NT2/D1 (cell line): ENCODE results near the gene AMPH.

ENCODE experiments used
- DNase-seq: peaks from one replicate; pipeline ENCODE4 v3.0.0-alpha.2; 2011; ENCODE audit warnings: low read depth, low spot score
- H3K27me3 ChIP-seq: 2 replicates; pipeline ENCODE4 v1.6.0; 2011; ENCODE audit warnings: mild to moderate bottlenecking; ENCODE audit not compliant: insufficient read length, insufficient read depth
- H3K36me3 ChIP-seq: 2 replicates; pipeline ENCODE4 v1.6.1; 2011; ENCODE audit warnings: mild to moderate bottlenecking, low read length, mixed read lengths; ENCODE audit not compliant: insufficient read depth, insufficient read length
- H3K4me1 ChIP-seq: 2 replicates; pipeline ENCODE4 v1.5.1; 2011; ENCODE audit not compliant: insufficient read depth, insufficient read length
- H3K4me3 ChIP-seq: 2 replicates; pipeline ENCODE4 v1.5.1; 2011; ENCODE audit warnings: low read depth; ENCODE audit not compliant: insufficient read length
- H3K9ac ChIP-seq: 2 replicates; pipeline ENCODE4 v1.6.0; 2011; ENCODE audit warnings: low read depth; ENCODE audit not compliant: insufficient read length
- H3K9me3 ChIP-seq: 2 replicates; pipeline ENCODE4 v1.5.1; 2011; ENCODE audit warnings: mild to moderate bottlenecking, low read length; ENCODE audit not compliant: insufficient read depth
- SUZ12 ChIP-seq: IDR thresholded peaks from 2 replicates; pipeline ENCODE4 v1.6.1; 2011; ENCODE audit not compliant: insufficient read length, insufficient read depth; ENCODE audit errors: extremely low read depth
- YY1 ChIP-seq: IDR thresholded peaks from 2 replicates; pipeline ENCODE4 v1.6.1; 2011; ENCODE audit not compliant: insufficient read length, insufficient read depth
- ZNF274 ChIP-seq: IDR thresholded peaks from 2 replicates; pipeline ENCODE4 v1.6.1; 2011; ENCODE audit warnings: mild to moderate bottlenecking, low read depth, low read length

AMPH gene

DNA sequence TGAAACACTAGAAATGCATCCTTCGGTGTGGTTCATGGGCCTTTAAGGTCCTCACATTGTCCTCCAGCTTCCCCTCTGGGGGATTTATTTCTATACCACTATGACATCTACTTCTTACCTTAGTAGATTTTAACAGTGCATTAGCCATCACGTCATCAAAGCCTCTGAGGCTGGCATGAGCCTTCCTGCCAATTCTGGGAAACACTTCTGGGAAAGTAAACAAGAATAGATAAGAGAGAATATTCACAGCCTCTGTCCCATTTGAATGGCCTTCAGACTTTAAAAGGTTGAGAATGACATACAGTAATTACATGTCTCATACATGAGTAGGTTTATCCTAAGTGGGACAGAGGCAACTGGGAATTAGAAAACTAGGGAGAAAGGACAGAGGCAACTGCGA is 89.7 kb downstream of the AMPH start:
- no peaks in the 10 kb centered on the region for H3K9me3 ChIP-seq
- no peak overlapping the region for H3K9ac ChIP-seq
- no peaks in the 10 kb centered on the region for H3K27me3 ChIP-seq
- no peak overlapping the region for H3K4me3 ChIP-seq
- no peaks in the 10 kb centered on the region for H3K36me3 ChIP-seq
- no peak for TF ChIP-seq ZNF274
- no peak for TF ChIP-seq YY1
- no peak for TF ChIP-seq SUZ12
- no peaks in the 10 kb centered on the region for H3K4me1 ChIP-seq
- DNase-seq, result no peak

DNA sequence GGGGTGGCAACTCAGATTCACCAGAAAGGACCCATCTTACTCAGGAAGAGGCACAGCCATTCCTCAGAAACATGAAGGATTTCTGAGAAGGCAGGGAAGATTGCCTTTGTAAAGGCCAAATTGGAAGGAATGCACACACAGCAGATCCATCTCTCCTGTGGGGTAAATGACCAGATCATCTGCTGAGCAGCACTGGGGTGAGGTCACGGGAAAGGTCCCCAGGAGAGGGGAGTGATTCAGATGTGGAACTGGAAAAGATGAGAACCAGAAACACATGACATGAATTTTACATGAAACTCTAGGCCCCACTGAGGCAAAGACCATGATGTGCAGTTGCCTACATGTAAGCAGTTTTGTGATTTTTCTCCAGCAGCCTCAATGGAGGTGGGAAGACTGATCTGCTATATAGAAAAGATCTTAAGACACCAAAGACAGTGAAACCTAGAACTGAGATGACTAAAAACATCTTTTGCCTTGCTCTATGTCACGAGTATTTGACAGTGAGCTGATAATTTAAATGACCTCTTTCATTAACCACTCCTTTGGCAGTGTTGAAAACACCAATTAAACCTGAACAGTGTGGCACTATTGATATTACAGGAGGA is 91.6 kb downstream of the AMPH start:
- no peak for DNase-seq
- no peaks in the 10 kb centered on the region for H3K9me3 ChIP-seq
- TF ChIP-seq YY1 (no peak), SUZ12 (no peak), ZNF274 (no peak)
- no peaks in the 10 kb centered on the region for H3K36me3 ChIP-seq
- H3K4me3 ChIP-seq, result no peak overlapping the region
- H3K4me1 ChIP-seq, result no peaks in the 10 kb centered on the region
- H3K9ac ChIP-seq, result no peak overlapping the region
- no peaks in the 10 kb centered on the region for H3K27me3 ChIP-seq

DNA sequence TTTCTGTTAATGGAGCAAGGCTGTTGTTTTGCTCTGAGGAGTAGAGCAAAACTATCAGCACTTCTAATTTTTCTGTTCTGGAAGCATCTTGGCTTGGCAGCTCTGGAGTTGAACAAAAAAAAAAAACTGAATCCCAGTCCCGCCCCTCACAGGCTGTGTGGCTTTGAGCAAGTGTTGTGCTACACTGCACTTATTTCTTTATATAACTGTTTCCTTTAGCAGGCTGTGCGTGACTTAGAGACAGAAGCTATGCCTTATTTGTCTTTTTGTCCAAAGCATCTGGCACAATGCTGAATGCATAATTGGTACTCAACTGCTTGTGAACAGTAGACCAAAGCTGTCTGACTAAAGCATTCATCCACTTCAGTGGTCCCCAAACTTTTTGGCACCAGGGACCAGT is 96.1 kb downstream of the AMPH start:
- H3K4me1 ChIP-seq, result no peaks in the 10 kb centered on the region
- DNase-seq, result no peak
- no peaks in the 10 kb centered on the region for H3K9me3 ChIP-seq
- H3K9ac ChIP-seq, result no peak overlapping the region
- TF ChIP-seq SUZ12 (no peak), YY1 (no peak)
- H3K27me3 ChIP-seq, result no peaks in the 10 kb centered on the region
- no peak overlapping the region for H3K4me3 ChIP-seq
- no peaks in the 10 kb centered on the region for H3K36me3 ChIP-seq

DNA sequence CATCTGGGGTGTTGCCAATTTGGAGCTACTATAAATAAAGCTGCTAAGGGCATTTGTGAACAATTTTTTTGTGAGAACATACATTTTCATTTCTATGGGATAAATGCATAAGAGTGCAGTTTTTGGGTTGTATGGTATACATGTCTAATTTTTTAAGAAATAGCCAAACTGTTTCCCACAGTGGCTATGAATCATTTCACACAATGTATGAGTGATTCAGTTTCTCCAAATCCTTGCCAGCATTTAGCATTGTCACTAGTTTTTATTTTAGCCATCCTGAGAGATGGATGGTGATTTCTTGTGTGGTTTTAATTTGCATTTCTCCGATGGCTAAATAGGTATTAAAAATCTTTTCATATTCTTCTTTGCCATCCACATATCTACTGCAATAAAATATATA is 105.3 kb downstream of the AMPH start:
- no peaks in the 10 kb centered on the region for H3K27me3 ChIP-seq
- H3K9ac ChIP-seq, result no peak overlapping the region
- no peaks in the 10 kb centered on the region for H3K4me1 ChIP-seq
- H3K9me3 ChIP-seq, result no peaks in the 10 kb centered on the region
- TF ChIP-seq YY1, result no peak
- TF ChIP-seq ZNF274, result no peak
- TF ChIP-seq SUZ12, result no peak
- no peak for DNase-seq
- H3K4me3 ChIP-seq, result no peak overlapping the region
- no peaks in the 10 kb centered on the region for H3K36me3 ChIP-seq

DNA sequence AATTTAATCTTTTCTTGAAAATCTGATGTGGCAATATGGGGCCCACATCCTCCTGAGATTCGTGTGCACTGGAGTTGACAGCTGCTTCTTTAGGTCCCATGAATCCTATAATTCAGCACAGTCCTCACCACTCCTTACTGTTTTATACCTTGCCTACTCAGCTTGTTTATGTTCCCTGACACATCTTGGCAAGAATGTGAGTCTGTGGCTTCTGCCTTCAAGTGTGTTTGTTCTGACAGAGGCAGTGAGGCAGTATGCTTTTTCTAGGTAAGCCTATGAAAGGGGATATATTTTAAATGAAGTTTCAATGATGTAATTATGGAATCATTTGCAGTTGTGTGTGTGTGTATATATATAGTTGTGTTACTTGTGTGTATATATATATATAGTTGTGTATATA is 106.4 kb downstream of the AMPH start:
- Histone ChIP-seq H3K4me3 (no peak overlapping the region), H3K27me3 (no peaks in the 10 kb centered on the region), H3K9ac (no peak overlapping the region), H3K36me3 (no peaks in the 10 kb centered on the region), H3K4me1 (no peaks in the 10 kb centered on the region), H3K9me3 (no peaks in the 10 kb centered on the region)
- TF ChIP-seq ZNF274 (no peak), YY1 (no peak), SUZ12 (no peak)
- no peak for DNase-seq

DNA sequence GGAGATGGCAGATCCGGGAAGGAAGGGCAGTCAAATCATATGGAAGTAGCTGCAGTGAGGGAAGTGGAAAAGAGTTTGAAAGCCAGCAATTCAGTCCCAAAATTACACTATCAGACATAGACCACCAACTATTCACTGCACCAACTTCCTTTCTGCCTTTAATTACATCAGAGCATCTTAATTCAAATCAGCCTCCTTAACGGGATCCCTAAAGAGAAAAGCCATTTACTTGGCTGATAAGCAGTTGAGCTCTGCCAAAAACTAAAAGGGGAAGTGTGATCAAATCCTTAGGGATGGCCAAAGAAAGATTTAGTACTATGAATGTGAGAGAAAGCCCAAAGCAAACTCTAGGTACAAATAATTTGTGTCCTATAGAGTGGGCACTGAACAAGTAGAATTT is 110.4 kb downstream of the AMPH start:
- Histone ChIP-seq H3K4me3 (no peak overlapping the region), H3K9ac (no peak overlapping the region), H3K9me3 (peaks cover 10% of the 10 kb centered on the region), H3K27me3 (no peaks in the 10 kb centered on the region), H3K36me3 (no peaks in the 10 kb centered on the region), H3K4me1 (no peaks in the 10 kb centered on the region)
- no peak for DNase-seq
- TF ChIP-seq YY1 (no peak), ZNF274 (no peak), SUZ12 (no peak)

DNA sequence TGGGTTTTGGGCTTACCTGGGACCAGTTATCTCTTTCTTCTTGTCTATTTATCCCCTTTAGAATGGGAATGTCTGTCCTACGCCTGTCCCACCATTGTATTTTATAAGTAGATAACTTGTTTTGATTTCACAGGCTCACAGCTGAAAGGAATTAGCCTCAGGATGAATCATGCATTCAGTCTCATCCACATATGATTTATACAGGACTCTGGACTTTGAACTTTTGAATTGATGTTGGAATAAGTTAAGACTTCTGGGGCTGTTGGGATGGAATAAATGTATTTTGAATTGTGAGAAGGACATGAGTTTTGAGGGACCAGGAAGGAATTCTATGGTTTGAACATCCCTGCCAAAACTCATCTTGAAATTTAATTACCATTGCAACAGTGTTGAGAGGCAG is 112.6 kb downstream of the AMPH start:
- no peak for TF ChIP-seq SUZ12
- Histone ChIP-seq H3K4me3 (no peak overlapping the region), H3K9me3 (peaks cover 11% of the 10 kb centered on the region), H3K9ac (no peak overlapping the region), H3K4me1 (no peaks in the 10 kb centered on the region), H3K36me3 (no peaks in the 10 kb centered on the region), H3K27me3 (no peaks in the 10 kb centered on the region)
- DNase-seq, result no peak

DNA sequence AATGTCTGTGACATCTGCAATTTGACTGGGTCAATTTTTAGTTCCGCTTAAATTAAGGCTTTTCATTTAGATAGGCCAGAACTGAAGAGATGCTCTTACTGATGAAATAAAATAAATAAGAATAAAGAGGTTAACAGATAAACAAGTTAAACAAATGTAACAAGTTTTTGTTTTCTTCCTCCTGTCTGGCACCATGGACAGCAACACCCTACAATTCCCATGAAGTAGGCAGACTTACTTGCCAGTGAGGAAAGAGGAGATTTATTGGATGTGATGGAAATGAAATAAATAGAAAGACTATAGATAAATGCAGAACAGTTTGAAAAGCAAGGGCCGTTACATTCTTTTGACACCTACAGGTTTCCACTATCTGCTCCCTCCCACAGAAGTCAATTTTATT is 118.5 kb downstream of the AMPH start:
- Histone ChIP-seq H3K36me3 (no peaks in the 10 kb centered on the region), H3K27me3 (no peaks in the 10 kb centered on the region), H3K4me3 (no peak overlapping the region), H3K9ac (no peak overlapping the region), H3K9me3 (peaks cover 11% of the 10 kb centered on the region), H3K4me1 (no peaks in the 10 kb centered on the region)
- no peak for DNase-seq
- TF ChIP-seq SUZ12 (no peak), ZNF274 (no peak), YY1 (no peak)
